ENCODE measurements around the gene PHKG1. TPM values are rescaled to one million over a fixed set of nuclear protein-coding genes. Genes with fewer than 3 reads are reported as not detected.

The PHKG1 gene
- total and polyA plus RNA-seq, 2 of the 8 experiments (the other 6 are each of a cell fraction or from before 2014, with no cell fraction given): 0.03 to 0.61 TPM

- TF ChIP-seq CTCF (IDR thresholded peaks at IDR 0.05; ENCODE audit: control extremely low read depth in 1 of 3, insufficient read depth in 1 of 3, low read depth in 1 of 3, low read length in 3 of 3): peak; percentile 17 to 24 (median 18); a peak in 3 of 4 replicates
- no peak for TF ChIP-seq SRF (IDR thresholded peaks at IDR 0.05; ENCODE audit: low read depth, low read length)
- no peak for TF ChIP-seq HDAC2 (IDR thresholded peaks at IDR 0.05; ENCODE audit: borderline replicate concordance in 1 of 2, low read depth in 2 of 2, low read length in 2 of 2)
- no peak for TF ChIP-seq RNF2 (IDR thresholded peaks at IDR 0.05; ENCODE audit: borderline replicate concordance, low read depth, low read length, missing control alignments, poor library complexity, severe bottlenecking)
- no peak for TF ChIP-seq RAD21 (IDR thresholded peaks at IDR 0.05 in 1 of 2, conservative IDR thresholded peaks at IDR 0.05 in 1 of 2; ENCODE audit: low read depth in 2 of 2, low read length in 2 of 2)
- TF ChIP-seq SIRT6 (IDR thresholded peaks at IDR 0.05; ENCODE audit: low read length): no peak
- TF ChIP-seq TBP (IDR thresholded peaks at IDR 0.05; ENCODE audit: low read depth, low read length): peak; percentile 88
- no peak for TF ChIP-seq BCL11A (IDR thresholded peaks at IDR 0.05; ENCODE audit: low read depth in 2 of 2, low read length in 2 of 2)
- TF ChIP-seq CBX8 (IDR thresholded peaks at IDR 0.05; ENCODE audit: borderline replicate concordance, low read depth, low read length): no peak
- no peak for TF ChIP-seq SUZ12 (IDR thresholded peaks at IDR 0.05; ENCODE audit: low read length)
- peak; percentile 76 for TF ChIP-seq ASH2L (IDR thresholded peaks at IDR 0.05; ENCODE audit: low read length)
- no peak for TF ChIP-seq FOSL1 (IDR thresholded peaks at IDR 0.05; ENCODE audit: insufficient read depth, low read depth, low read length)
- no peak for TF ChIP-seq KDM1A (IDR thresholded peaks at IDR 0.05; ENCODE audit: borderline replicate concordance, low read length)
- peak; percentile 48; the same call in 1 of the 2 replicates for TF ChIP-seq JUND (IDR thresholded peaks at IDR 0.05; ENCODE audit: low read length)
- TF ChIP-seq SP4 (IDR thresholded peaks at IDR 0.05; ENCODE audit: low read length): no peak
- TF ChIP-seq CTBP2 (IDR thresholded peaks at IDR 0.05; ENCODE audit: borderline replicate concordance, insufficient read depth, insufficient read length, low read length): no peak
- TF ChIP-seq EZH2 (IDR thresholded peaks at IDR 0.05; ENCODE audit: low read depth, low read length, severe bottlenecking): no peak
- no peak for TF ChIP-seq NANOG (IDR thresholded peaks at IDR 0.05; ENCODE audit: insufficient read depth, low read depth, low read length, poor library complexity, severe bottlenecking)
- TF ChIP-seq KDM5A (IDR thresholded peaks at IDR 0.05; ENCODE audit: low read length): no peak; the same call in 1 of the 2 replicates
- no peak for TF ChIP-seq MAX (IDR thresholded peaks at IDR 0.05)
These were observed 58.9 kb downstream of the PHKG1 start (continued) for GRCh38 chr7:56033671-56034432.

Data from H1 (cell line).